ENCODE results near the gene COLEC12.

COLEC12 gene

GRCh38 chr18:332007-332406 is 168.5 kb downstream of the COLEC12 start:
- TF ChIP-seq CTCF (conservative IDR thresholded peaks at IDR 0.05; ENCODE audit: control insufficient read depth, insufficient read depth, low read depth, low read length): no peak
- no peak overlapping the region for H3K4me3 ChIP-seq (ENCODE audit: control insufficient read depth, low read depth, low read length)
- no peak for DNase-seq (ENCODE audit: low read depth)

- no peak for TF ChIP-seq CTCF (conservative IDR thresholded peaks at IDR 0.05; ENCODE audit: control insufficient read depth, insufficient read depth, low read depth, low read length)
- DNase-seq (ENCODE audit: low read depth): no peak
- H3K4me3 ChIP-seq (ENCODE audit: control insufficient read depth, low read depth, low read length): no peak overlapping the region
Observed at GRCh38 chr18:331221-331821, 169.2 kb downstream of the COLEC12 start.

- DNase-seq (ENCODE audit: low read depth): no peak
- H3K4me3 ChIP-seq (ENCODE audit: control insufficient read depth, low read depth, low read length): no peak overlapping the region
Observed at GRCh38 chr18:328928-329327, 171.6 kb downstream of the COLEC12 start.

GRCh38 chr18:326846-327245 is 173.7 kb downstream of the COLEC12 start:
- H3K4me3 ChIP-seq (ENCODE audit: control insufficient read depth, low read depth, low read length): no peak overlapping the region
- no peak for DNase-seq (ENCODE audit: low read depth)
- TF ChIP-seq CTCF (conservative IDR thresholded peaks at IDR 0.05; ENCODE audit: control insufficient read depth, insufficient read depth, low read depth, low read length): no peak

More at GRCh38 chr18:328928-329327, 171.6 kb downstream of the COLEC12 start:
- TF ChIP-seq CTCF (conservative IDR thresholded peaks at IDR 0.05; ENCODE audit: control insufficient read depth, insufficient read depth, low read depth, low read length): no peak

GRCh38 chr18:323253-323622 is 177.3 kb downstream of the COLEC12 start:
- no peak for TF ChIP-seq CTCF (conservative IDR thresholded peaks at IDR 0.05; ENCODE audit: control insufficient read depth, insufficient read depth, low read depth, low read length)
- H3K4me3 ChIP-seq (ENCODE audit: control insufficient read depth, low read depth, low read length): no peak overlapping the region
- peak; percentile 68 for DNase-seq (ENCODE audit: low read depth)

- H3K4me3 ChIP-seq (ENCODE audit: control insufficient read depth, low read depth, low read length): no peak overlapping the region
- peak; percentile 21 for DNase-seq (ENCODE audit: low read depth)
- TF ChIP-seq CTCF (conservative IDR thresholded peaks at IDR 0.05; ENCODE audit: control insufficient read depth, insufficient read depth, low read depth, low read length): no peak
Observed at GRCh38 chr18:321865-322467, 178.5 kb downstream of the COLEC12 start.

Measured in fibroblast of mammary gland (primary cell).